Memory B cell (primary cell): ENCODE data around the gene PPP2R2C.

Source experiments
- ATAC-seq: fragments of 150-1000 bp; cut with Tn5 transposase; 2 replicates; pipeline ENCODE4 v1.10.0; 2021; ENCODE audit warnings: low read depth, mild to moderate bottlenecking, moderate library complexity
- DNase-seq, 2 donors: peaks; one replicate each; pipeline ENCODE4 v3.0.0; 2022; ENCODE audit warnings: low spot score in 2 of 2
- H3K27ac Mint-ChIP-seq: one replicate; pipeline ENCODE4 v1.8.0; 2022; ENCODE audit warnings: mild to moderate bottlenecking, moderate library complexity, mixed read lengths
- H3K27me3 Mint-ChIP-seq: one replicate; pipeline ENCODE4 v1.8.0; 2022; ENCODE audit warnings: mixed read lengths
- H3K36me3 Mint-ChIP-seq: one replicate; pipeline ENCODE4 v1.8.0; 2022; ENCODE audit warnings: mild to moderate bottlenecking, mixed read lengths
- H3K4me1 Mint-ChIP-seq: one replicate; pipeline ENCODE4 v1.8.0; 2022; ENCODE audit warnings: mixed read lengths
- H3K4me3 Mint-ChIP-seq: one replicate; pipeline ENCODE4 v1.8.0; 2022; ENCODE audit warnings: mild to moderate bottlenecking, moderate library complexity, mixed read lengths
- H3K9me3 Mint-ChIP-seq: one replicate; pipeline ENCODE4 v1.8.0; 2022; ENCODE audit warnings: mixed read lengths

Gene PPP2R2C

DNA sequence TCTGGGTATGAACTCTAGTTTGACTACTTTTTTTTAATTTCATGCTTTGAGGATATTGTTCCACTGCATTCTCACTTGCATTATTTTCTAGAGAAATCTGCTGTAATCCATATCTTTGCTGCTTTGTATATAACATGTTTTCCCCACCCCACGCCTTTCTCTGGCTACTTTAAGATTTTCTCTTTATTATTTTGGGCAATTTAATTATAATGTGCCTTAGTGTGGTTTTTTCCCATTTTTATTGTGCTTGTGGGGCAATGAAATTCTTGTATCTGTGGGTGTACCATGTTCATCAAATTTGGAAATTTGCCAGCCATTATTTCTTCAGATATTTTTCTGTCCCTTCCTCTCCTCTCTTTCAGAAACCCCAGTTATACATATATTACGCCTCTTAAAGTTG is 15.1 kb upstream of the PPP2R2C start:
- H3K36me3 Mint-ChIP-seq = no peaks in the 10 kb centered on the region
- H3K4me1 Mint-ChIP-seq = no peaks in the 10 kb centered on the region
- H3K27me3 Mint-ChIP-seq = no peaks in the 10 kb centered on the region
- DNase-seq (no peak), ATAC-seq (no peak)
- H3K27ac Mint-ChIP-seq = no peak overlapping the region
- H3K9me3 Mint-ChIP-seq = peaks cover 11% of the 10 kb centered on the region
- H3K4me3 Mint-ChIP-seq = no peak overlapping the region

DNA sequence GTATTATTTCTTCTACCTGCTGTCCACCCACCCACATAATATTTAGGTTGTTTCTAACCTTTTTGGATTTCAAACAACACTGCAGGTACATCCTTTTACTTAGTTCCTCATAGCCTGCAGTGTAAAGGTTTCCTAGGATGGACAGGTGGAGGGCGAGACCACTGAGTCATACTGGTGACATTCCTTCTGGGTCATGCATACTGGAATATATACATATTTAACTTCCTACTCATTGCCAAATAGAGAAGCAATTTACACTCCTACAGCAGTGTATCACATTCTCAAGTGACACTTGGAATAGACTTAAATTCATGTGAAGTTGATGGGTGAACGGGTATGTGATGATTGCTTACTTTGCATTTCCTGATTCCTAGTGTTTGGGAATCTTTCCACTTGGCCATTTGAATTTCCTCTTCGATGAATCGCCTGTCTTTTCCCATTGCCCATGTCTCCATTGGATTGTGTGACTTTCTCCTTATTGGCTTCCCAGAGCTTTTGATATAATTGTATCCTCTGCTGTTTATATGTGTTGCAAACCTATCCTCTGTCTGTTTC is 8.2 kb upstream of the PPP2R2C start:
- Mint-ChIP-seq H3K9me3 (peaks cover 5% of the 10 kb centered on the region), H3K4me3 (no peak overlapping the region), H3K36me3 (peaks cover 4% of the 10 kb centered on the region), H3K27ac (no peak overlapping the region), H3K4me1 (no peaks in the 10 kb centered on the region), H3K27me3 (peaks cover 17% of the 10 kb centered on the region)
- no peak for ATAC-seq
- no peak for DNase-seq

DNA sequence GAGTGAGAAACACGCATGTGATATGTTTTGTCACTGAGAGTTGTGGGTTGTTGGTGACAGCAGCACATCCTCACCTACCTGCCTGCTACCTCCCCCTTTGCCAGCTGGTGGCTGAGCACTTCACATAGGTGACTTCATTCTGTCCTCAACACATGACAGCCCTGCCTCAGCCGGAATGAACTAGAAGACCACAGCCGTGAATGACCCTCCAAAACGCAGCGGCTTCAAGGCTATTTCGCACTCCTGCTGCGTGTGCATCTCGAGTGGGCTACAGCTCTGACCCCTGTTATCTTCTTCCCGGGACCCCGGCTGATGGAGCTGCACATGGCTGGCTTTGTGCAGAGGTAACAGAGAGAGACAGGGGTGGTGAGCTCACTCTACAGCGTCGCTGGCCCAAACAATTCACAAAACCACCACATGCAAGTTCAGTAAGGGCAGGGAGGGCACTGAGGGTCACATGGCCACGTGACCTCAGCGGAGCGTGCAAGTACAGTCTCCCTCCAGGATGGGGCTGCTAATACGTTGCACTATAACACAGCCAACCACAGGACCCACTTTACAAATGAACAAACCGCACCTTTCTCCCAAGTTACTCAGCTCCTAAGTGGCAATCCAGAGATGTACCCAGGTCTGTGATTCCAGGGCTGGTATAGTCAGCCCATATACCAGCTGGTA is 6.3 kb upstream of the PPP2R2C start:
- no peak for DNase-seq
- H3K27me3 Mint-ChIP-seq = peaks cover 24% of the 10 kb centered on the region
- no peak for ATAC-seq
- no peaks in the 10 kb centered on the region for H3K4me1 Mint-ChIP-seq
- H3K27ac Mint-ChIP-seq = no peak overlapping the region
- H3K9me3 Mint-ChIP-seq = peaks cover 3% of the 10 kb centered on the region
- no peak overlapping the region for H3K4me3 Mint-ChIP-seq
- peaks cover 4% of the 10 kb centered on the region for H3K36me3 Mint-ChIP-seq

DNA sequence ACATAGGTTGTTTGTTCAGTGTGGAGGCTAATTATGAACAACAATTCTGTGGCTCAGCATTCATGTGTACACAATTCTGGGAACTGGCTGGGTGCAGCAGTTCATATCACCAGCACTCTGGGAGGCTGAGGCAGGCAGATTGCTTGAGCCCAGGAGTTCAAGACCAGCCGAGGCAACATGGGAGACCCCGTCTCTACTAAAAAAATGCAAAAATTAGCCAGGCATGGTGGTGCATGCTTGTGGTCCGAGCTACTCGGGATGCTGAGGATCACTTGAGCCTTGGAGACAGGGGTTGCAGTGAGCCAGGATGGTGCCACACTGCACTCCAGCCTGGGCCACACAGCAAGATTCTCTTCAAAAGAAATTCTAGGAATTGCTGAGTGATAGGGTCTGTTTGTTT is 4.5 kb upstream of the PPP2R2C start:
- H3K9me3 Mint-ChIP-seq = peaks cover 3% of the 10 kb centered on the region
- no peaks in the 10 kb centered on the region for H3K4me1 Mint-ChIP-seq
- DNase-seq = no peak
- ATAC-seq = no peak
- no peak overlapping the region for H3K27ac Mint-ChIP-seq
- H3K27me3 Mint-ChIP-seq = peaks cover 32% of the 10 kb centered on the region
- no peak overlapping the region for H3K4me3 Mint-ChIP-seq
- H3K36me3 Mint-ChIP-seq = peaks cover 4% of the 10 kb centered on the region

DNA sequence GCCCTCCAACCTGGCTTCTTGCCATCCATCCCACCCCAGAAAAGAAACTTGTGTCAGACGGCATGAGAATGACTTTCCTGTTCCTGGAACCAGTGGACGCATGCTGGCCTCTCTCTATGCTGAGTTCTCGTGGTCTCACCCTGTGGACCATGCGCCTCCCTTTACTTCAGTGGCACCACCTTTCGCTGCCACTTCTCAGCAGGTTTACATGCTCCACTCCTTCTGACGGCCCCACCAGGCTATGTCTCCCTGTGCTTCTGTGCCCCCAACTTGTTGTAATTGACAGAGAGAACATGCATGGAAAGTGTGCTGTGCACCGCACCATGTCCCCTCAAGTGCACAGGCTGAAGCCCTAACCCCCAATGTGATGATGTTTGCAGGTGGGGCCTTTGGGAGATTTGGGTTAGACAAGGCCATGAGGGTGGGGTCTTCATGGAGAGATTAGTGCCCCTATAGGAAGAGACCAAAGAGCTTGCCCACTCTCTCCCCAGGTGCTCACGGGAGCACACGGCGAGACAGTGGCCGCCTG is 3.1 kb upstream of the PPP2R2C start:
- peaks cover 28% of the 10 kb centered on the region for H3K27me3 Mint-ChIP-seq
- ATAC-seq = no peak

DNA sequence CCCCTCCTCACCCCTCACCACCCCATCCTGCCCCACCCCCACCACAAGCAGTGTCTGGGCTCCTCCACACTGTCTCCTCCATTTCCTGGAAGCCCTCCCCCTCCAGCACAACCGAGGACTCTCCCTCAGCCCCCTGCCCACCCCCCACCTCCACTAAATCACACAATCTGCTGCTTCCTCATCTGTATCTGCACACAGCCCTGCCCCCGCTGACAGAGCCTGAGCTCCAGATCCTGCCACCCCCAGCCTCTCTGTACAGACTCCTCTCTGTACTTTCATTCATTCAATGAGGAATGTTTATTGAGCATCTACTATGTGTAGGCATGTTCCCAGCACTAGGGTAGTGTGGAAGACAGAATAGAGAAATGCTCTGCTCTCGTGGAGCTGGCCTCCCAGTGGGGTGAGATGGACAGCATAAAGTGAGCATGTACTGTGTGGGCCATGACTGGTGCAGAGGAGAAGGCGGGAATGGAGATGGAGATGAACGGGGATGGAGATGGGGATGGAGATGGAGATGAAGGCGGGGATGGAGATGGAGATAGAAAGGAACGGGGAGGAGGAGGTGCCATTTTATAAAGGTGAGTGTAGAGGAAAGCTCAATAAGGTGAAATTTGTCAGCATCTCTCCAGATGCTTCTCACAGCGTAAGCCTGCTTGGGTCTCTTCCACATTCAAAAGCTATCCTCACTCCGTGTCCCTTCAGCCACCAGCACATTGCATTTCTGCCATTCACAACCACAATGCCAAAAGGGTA is 2.5 kb upstream of the PPP2R2C start:
- no peak for ATAC-seq
- DNase-seq = no peak
- Mint-ChIP-seq H3K27me3 (peaks cover 28% of the 10 kb centered on the region), H3K36me3 (peaks cover 4% of the 10 kb centered on the region), H3K9me3 (peaks cover 3% of the 10 kb centered on the region), H3K27ac (no peak overlapping the region), H3K4me3 (no peak overlapping the region), H3K4me1 (no peaks in the 10 kb centered on the region)

More for the DNA sequence above, 3.1 kb upstream of the PPP2R2C start:
- peaks cover 3% of the 10 kb centered on the region for H3K9me3 Mint-ChIP-seq
- peaks cover 4% of the 10 kb centered on the region for H3K36me3 Mint-ChIP-seq
- DNase-seq = no peak
- no peak overlapping the region for H3K4me3 Mint-ChIP-seq
- no peaks in the 10 kb centered on the region for H3K4me1 Mint-ChIP-seq
- no peak overlapping the region for H3K27ac Mint-ChIP-seq

DNA sequence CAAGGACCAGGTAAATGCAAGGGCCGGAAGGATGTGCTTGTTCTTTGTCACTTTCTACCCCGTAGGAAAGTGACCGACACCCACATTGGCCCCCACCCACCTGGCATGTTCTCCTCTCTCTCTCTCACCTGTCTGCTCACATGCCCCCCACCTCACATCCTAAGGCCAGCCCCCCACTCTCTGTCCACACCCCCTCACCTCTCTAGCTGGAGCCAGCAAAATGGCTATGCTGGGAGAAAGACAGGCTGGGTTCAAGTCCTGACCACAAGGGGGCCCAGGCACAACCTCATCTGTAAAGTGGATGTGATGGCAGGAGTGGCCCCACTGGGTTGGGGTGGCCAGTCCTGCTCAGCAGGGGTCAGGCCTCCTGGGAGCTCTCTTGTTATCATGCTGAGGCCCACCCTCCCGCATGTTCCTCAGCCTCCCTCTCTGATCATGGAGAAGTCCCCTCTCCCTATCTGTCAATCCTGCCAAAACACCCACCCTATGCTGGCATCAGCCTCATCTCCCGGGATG is 1.7 kb upstream of the PPP2R2C start:
- H3K4me3 Mint-ChIP-seq = no peak overlapping the region
- DNase-seq = no peak
- no peaks in the 10 kb centered on the region for H3K4me1 Mint-ChIP-seq
- ATAC-seq = no peak
- H3K27me3 Mint-ChIP-seq = peaks cover 31% of the 10 kb centered on the region
- H3K27ac Mint-ChIP-seq = no peak overlapping the region
- H3K9me3 Mint-ChIP-seq = peaks cover 3% of the 10 kb centered on the region
- peaks cover 4% of the 10 kb centered on the region for H3K36me3 Mint-ChIP-seq

DNA sequence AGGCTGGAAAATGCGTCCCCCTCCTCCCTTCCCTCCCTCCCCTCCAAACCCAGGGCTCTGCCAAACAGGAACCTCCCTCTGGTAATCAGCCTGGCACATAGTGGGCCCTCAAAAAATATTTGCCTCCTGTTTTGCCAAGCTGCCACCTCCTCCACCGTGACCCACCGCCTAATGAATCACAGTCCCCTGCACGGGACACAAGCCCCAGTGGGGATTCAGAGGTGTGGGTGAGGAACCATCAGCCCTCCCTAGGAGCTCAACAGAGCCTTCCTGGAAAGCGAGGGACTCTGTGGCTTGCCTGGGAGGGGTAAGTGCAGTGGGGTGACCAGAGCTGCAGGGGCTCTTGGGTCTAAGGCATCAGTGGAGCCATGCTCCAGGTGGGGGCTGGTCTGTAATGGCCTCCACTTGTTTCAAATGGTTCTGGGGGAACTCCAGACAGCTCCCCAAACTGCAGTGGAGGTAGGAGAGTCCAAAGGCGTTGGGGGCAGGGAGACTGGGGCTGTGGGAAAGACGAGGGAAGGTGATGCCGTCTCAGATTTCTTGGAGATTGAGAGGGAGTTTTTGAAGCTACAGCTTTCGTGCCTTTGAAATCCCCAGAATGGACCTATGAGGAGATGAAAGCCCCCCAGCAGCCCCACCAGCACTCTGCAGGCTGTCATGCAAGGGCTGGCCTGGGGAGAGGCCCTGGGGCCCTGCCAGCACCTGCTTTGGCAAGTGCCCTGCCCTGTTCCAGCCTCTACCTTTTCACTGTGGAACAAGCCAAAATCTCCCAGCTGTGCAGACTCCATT is 1.0 kb upstream of the PPP2R2C start:
- ATAC-seq (no peak), DNase-seq (no peak)
- H3K4me1 Mint-ChIP-seq = no peaks in the 10 kb centered on the region
- no peak overlapping the region for H3K4me3 Mint-ChIP-seq
- H3K27ac Mint-ChIP-seq = no peak overlapping the region
- peaks cover 3% of the 10 kb centered on the region for H3K9me3 Mint-ChIP-seq
- peaks cover 4% of the 10 kb centered on the region for H3K36me3 Mint-ChIP-seq
- peaks cover 30% of the 10 kb centered on the region for H3K27me3 Mint-ChIP-seq

DNA sequence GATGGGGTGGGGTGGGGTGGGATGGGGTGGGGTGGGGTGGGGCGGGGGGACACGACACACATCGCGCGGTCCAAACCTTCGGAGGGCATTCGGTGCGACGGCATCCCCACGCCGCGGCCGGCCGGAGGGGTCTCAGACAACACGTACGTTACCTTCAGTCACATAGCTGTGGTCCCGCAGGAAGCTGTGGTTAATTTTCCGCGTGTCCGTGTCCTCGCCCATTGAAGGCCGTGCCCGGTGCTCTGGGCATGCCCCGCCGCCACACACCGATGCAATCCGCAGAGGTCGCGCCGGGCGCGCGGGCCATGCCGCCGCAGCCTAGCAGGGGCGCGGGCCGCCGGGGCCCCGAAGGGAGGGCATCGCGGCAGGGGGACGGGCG is 417 bp downstream of the PPP2R2C start:
- H3K9me3 Mint-ChIP-seq = no peaks in the 10 kb centered on the region
- DNase-seq (no peak), ATAC-seq (no peak)

DNA sequence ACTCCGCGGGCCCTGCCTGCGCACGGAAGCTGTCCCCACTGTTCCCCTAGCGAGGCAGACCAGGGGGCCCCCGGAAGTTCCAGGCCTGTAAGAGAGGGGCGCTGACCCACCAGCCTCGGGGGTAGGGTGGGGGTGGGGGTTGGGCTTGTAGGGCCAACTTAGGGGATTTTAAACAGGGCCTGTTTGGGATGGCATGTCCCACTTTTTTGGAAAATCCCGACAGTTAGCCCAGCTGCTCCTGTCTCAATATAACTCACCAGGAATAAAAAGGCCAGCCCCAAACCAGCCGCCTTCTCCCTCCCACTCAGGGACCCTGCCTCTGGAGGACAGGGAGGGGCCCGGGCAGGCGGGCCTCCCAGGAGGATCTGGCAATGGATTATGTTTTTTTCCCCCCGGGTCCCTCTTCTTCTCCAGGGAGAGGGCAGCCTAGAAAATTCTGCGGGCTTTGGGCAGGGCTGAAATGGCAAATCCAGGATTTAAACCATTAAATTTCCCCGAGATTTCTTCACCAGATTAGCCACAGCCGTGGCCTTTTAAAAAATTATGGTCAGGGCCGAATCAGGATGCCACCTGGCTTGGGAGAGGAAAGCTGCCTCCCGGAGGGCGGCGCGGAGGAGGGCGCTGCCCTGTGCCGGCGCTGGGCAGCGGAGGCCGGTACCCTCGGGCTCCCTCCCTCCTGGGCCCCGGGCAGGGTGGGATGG is 957 bp downstream of the PPP2R2C start:
- ATAC-seq = no peak
- Mint-ChIP-seq H3K27me3 (peaks cover 29% of the 10 kb centered on the region), H3K9me3 (no peaks in the 10 kb centered on the region), H3K4me3 (peak overlapping the region; percentile 21), H3K4me1 (peaks cover 2% of the 10 kb centered on the region), H3K27ac (no peak overlapping the region), H3K36me3 (no peaks in the 10 kb centered on the region)
- DNase-seq = no peak

More for the DNA sequence above, 417 bp downstream of the PPP2R2C start:
- no peaks in the 10 kb centered on the region for H3K36me3 Mint-ChIP-seq
- no peak overlapping the region for H3K4me3 Mint-ChIP-seq
- peaks cover 29% of the 10 kb centered on the region for H3K27me3 Mint-ChIP-seq
- peaks cover 2% of the 10 kb centered on the region for H3K4me1 Mint-ChIP-seq
- no peak overlapping the region for H3K27ac Mint-ChIP-seq

DNA sequence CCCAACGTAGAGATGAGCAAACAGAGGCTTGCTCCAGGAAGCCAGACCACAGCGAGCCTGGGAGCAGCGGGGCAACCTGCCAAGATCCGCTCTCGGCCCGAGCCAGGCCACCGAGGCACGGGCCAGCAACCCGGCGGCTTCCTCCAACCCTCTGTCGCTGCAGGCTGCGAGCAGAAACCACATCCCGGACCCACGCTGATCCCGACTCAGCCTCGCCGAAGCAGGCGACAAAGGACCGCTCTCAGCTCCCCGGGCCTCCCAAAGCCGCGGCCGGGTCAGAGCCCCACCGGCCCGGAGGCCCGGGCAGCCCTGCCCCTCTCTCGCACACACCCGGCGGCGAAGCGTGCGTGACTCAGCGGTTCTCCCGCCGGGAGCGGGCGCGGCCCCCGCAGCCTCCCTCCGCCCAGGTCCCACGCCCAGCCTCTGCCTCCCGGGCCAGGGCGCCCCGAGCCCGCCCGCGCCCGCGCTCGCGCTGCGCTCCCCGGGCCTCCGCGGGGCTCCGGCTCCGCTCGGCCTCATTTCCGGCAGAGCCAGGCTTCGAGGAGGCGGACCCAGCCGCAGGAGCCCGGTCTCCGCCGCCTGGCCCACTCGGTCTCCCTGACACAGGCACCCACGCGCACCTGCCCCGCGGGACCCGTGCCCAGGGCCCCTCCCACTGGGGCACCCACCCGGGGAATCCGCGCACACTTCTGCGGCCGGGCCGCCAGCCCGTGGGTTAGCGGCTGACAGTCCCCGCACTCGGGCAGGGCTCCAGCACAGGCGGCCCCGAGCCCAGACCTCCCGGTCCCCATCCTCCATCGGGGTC is 1.7 kb downstream of the PPP2R2C start:
- DNase-seq = no peak
- H3K4me3 Mint-ChIP-seq = peak overlapping the region; percentile 21

DNA sequence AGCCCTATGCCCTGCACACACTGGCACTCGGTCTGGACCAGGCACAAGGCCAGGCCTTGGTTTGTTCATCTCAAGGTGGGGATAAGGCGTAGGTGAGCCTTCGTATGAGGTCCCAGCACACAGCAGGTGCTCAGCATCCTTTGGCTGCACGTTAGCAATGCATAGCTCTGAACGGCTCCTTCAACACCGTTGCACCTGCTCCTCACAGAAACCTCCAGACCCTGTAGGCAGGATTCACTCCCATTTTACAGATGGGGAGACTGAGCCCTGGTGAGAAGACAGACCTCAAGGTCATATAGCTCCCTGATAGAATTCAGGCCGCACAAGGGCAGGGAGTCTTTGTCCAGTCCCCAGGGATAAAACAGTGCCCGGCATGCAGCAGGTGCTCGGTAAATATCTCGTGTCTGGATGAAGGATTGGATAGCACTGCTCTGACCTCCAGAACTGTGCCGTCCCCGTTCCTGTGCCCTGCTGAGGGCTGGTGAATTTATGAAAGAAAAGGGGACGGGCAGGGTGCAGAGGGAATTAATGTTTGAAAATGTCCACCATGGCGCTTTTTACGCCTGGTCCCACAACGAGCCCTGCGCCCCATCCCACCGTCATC is 2.4 kb downstream of the PPP2R2C start:
- Mint-ChIP-seq H3K4me3 (peak overlapping the region; percentile 8), H3K4me1 (peaks cover 2% of the 10 kb centered on the region), H3K27ac (no peak overlapping the region), H3K36me3 (no peaks in the 10 kb centered on the region), H3K9me3 (no peaks in the 10 kb centered on the region), H3K27me3 (peaks cover 25% of the 10 kb centered on the region)
- no peak for DNase-seq
- ATAC-seq = no peak

More for the DNA sequence above, 1.7 kb downstream of the PPP2R2C start:
- Mint-ChIP-seq H3K27ac (no peak overlapping the region), H3K4me1 (peaks cover 2% of the 10 kb centered on the region), H3K36me3 (no peaks in the 10 kb centered on the region), H3K27me3 (peaks cover 29% of the 10 kb centered on the region), H3K9me3 (no peaks in the 10 kb centered on the region)
- ATAC-seq = no peak
